AG09309 (cell line): ENCODE results near the gene ELMO1.

Source experiments
- DNase-seq: peaks from one replicate; pipeline ENCODE4 v3.0.0-alpha.2; 2010; ENCODE audit warnings: low read depth
- H3K4me3 ChIP-seq: 2 replicates; pipeline ENCODE4 v1.5.1; 2011; ENCODE audit warnings: mild to moderate bottlenecking, low read depth, low read length, moderate library complexity; ENCODE audit not compliant: control insufficient read depth
- CTCF ChIP-seq: IDR thresholded peaks from 2 replicates; pipeline ENCODE4 v1.5.1; 2011; ENCODE audit warnings: mild to moderate bottlenecking, low read depth, low read length, inconsistent platforms; ENCODE audit not compliant: insufficient read depth, control insufficient read depth; ENCODE audit errors: missing control alignments

Gene ELMO1

GRCh38 chr7:36961097-36961496 lies 487.6 kb downstream of the ELMO1 start:
- H3K4me3 ChIP-seq, result no peak overlapping the region
- TF ChIP-seq CTCF, result no peak
- no peak for DNase-seq

GRCh38 chr7:36960105-36960504 lies 488.6 kb downstream of the ELMO1 start:
- no peak for TF ChIP-seq CTCF

GRCh38 chr7:36958111-36958733 lies 490.4 kb downstream of the ELMO1 start:
- DNase-seq, result no peak

More at GRCh38 chr7:36960105-36960504, 488.6 kb downstream of the ELMO1 start:
- DNase-seq, result no peak
- H3K4me3 ChIP-seq, result no peak overlapping the region

GRCh38 chr7:36957620-36958019 lies 491.0 kb downstream of the ELMO1 start:
- TF ChIP-seq CTCF, result no peak
- no peak for DNase-seq
- no peak overlapping the region for H3K4me3 ChIP-seq

More at GRCh38 chr7:36958111-36958733, 490.4 kb downstream of the ELMO1 start:
- H3K4me3 ChIP-seq, result no peak overlapping the region
- TF ChIP-seq CTCF, result no peak

- no peak for TF ChIP-seq CTCF
- no peak overlapping the region for H3K4me3 ChIP-seq
- no peak for DNase-seq
Measured at GRCh38 chr7:36956814-36957213, 491.9 kb downstream of the ELMO1 start.

GRCh38 chr7:36955456-36956129 lies 493.1 kb downstream of the ELMO1 start:
- no peak overlapping the region for H3K4me3 ChIP-seq
- no peak for DNase-seq
- no peak for TF ChIP-seq CTCF

- no peak for DNase-seq
- no peak overlapping the region for H3K4me3 ChIP-seq
- TF ChIP-seq CTCF, result no peak
Measured at GRCh38 chr7:36951257-36951697, 497.4 kb downstream of the ELMO1 start.
